Mammary epithelial cell (primary cell): ENCODE results near the gene KIFC3.

Source experiments
- CTCF ChIP-seq, 2 donors: IDR thresholded peaks in 1 of 2; conservative IDR thresholded peaks in 1 of 2; 2 replicates each; pipeline ENCODE4 v1.5.1; 2011 to 2012; ENCODE audit warnings: inconsistent platforms in 2 of 2, low read length in 2 of 2, mild to moderate bottlenecking in 2 of 2, control low read depth in 1 of 2, low read depth in 1 of 2; ENCODE audit not compliant: insufficient read depth in 1 of 2; ENCODE audit errors: extremely low read depth in 1 of 2
- EZH2 ChIP-seq: IDR thresholded peaks from 2 replicates; pipeline ENCODE4 v1.6.1; 2012; ENCODE audit warnings: low read length, inconsistent platforms, borderline replicate concordance

GRCh38 chr16:57821149-57821971 is 19.1 kb upstream of the KIFC3 start:
- TF ChIP-seq CTCF (conservative IDR thresholded peaks at IDR 0.05 in 1 of 2, IDR thresholded peaks at IDR 0.05 in 1 of 2; ENCODE audit: extremely low read depth in 1 of 2, insufficient read depth in 1 of 2, low read depth in 1 of 2, low read length in 2 of 2) (no peak), EZH2 (no peak)
